NCI-H69 (cell line): ENCODE measurements around the gene HACD4.
"Not testable (repeated sequence)": the region's sequence is repeated elsewhere in the genome, so short reads cannot be mapped to it uniquely, and the experiment has no call there.

Source experiments
- DNase-seq: peaks from one replicate; lab custom pipeline; 2025; lab: John Stamatoyannopoulos, UW

Gene HACD4

GRCh38 chr9:20973246-20973947, 58.0 kb downstream of the HACD4 start:
- not testable (repeated sequence) for DNase-seq

GRCh38 chr9:20972684-20973083, 58.8 kb downstream of the HACD4 start:
- DNase-seq: no peak

DNA sequence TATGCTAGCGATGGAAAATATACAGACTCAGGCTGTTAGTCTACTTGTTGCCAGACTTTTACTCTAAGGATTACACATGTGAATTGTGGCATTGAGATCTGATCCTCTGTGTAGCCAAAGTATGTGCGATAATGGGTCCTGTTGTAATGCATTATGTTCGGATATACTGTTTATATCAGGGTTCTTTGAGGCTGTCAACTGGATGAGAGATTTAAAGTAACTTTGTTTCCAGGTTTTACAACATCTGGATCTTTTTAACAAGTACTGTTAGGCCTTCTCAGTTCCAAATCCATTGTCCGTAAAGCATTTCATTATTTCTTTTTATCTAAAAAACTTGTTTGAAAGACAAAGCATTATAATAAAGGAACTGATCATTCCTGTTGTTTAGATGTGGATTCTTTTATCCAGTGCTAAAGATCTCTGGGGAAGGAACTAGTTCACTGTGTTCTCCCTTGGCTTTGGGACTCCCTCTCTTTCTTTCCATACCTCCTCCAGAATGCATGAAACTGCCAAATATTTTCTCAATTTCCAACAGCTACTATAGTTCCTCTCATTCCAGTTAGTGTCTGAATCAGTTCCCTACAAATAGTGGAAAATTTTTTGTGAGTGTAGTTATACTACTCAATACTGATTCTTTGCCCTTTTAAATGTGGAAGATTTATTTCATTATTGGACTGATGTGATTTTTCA, 68.8 kb downstream of the HACD4 start:
- DNase-seq: no peak

DNA sequence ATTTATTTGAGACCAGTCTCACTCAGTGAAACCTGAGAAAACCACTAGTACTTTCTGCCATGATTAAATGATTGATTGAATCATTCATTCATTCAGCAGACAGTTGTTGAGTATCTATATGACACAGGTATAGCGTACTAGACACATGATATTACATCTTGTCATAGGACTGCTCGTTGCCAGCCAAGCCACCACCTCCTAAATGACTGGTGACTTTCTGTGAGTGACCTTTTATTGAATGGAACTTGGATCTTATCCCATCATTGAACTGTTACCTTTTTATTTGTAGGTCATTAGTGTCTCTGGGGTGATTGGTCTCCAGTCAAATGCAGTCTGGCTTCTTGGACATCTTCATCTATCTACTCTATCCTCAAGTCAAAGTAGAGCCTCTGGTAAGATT, 80.7 kb downstream of the HACD4 start:
- DNase-seq: no peak
